NCI-H1436 treated with DMSO at 0.1 percent for 48 hours (cell line): Measurements from ENCODE around the gene VAMP5.
"Not testable (repeated sequence)": the region's sequence is repeated elsewhere in the genome, so short reads cannot be mapped to it uniquely, and the experiment has no call there.

Experiments used
- DNase-seq: peaks from one replicate; lab custom pipeline; 2025; lab: John Stamatoyannopoulos, UW

The VAMP5 gene, protein sequence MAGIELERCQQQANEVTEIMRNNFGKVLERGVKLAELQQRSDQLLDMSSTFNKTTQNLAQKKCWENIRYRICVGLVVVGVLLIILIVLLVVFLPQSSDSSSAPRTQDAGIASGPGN

DNA sequence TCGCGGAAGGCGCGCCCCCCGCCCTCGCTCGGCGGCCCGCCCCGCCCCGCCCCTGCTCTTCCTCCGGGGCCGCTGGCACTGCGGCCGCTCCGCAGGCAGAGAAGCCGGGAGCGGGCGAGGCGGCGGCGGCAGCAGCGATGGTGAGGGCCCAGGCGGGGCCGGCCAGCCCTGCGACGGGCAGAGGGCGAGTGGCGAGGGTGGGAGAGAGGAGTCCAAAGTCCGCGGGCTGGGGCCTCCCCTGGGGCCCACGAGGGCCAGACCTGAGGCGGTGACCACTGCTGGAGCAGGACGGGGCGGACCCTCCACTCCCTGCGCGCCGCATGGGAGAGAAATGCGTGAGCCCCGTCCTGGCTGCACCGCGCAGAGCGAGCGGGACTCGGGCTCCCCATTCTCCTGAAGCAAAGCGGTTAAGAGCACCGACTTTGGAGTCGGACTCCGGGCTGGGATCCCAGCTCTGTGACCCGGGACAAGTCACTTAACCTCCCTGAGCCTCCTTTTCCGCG, at the start of gene VAMP5:
VAMP5 (plus strand) TSS at position 78 of the 503 bp plus-strand sequence; CDS start at position 138, 60 bp downstream.
- DNase-seq, result no peak

DNA sequence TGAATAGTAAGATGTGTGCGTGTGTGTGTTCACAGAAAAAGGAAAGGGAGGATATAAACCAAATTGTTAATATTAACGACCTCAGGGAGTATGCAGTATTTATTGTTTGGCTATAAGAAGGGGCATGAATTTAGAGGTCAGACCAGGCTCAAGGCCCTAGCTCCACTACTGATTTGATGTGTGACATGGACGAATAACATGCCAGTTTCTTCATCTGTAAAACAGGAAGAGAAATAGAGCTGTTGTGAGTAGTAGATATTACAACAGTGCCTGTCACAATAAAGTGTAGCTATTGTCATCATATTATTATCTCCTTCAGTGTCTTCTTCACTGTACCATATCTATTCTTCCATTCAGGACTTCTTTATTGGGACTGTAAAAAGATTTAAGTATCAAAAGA, 49.4 kb upstream of the VAMP5 start:
- no peak for DNase-seq

DNA sequence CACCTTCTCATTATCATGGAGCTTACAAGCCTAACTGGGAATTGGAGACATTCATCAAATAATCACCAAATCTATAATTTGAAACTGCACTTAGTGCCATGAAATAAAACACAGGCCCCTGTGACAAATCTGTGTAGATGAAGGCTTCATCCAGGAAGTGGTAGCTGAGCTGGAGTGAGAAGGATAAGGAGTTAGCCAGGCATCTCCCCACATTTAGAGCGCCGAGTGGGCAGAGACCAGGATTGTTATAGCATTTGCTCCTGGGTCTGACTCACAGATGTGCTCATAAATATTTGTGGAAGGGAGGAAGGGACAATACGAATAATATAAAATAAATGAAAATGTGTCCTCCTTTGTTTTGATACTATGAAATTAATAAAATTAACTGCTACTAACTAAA, 47.8 kb upstream of the VAMP5 start:
- DNase-seq, result no peak

DNA sequence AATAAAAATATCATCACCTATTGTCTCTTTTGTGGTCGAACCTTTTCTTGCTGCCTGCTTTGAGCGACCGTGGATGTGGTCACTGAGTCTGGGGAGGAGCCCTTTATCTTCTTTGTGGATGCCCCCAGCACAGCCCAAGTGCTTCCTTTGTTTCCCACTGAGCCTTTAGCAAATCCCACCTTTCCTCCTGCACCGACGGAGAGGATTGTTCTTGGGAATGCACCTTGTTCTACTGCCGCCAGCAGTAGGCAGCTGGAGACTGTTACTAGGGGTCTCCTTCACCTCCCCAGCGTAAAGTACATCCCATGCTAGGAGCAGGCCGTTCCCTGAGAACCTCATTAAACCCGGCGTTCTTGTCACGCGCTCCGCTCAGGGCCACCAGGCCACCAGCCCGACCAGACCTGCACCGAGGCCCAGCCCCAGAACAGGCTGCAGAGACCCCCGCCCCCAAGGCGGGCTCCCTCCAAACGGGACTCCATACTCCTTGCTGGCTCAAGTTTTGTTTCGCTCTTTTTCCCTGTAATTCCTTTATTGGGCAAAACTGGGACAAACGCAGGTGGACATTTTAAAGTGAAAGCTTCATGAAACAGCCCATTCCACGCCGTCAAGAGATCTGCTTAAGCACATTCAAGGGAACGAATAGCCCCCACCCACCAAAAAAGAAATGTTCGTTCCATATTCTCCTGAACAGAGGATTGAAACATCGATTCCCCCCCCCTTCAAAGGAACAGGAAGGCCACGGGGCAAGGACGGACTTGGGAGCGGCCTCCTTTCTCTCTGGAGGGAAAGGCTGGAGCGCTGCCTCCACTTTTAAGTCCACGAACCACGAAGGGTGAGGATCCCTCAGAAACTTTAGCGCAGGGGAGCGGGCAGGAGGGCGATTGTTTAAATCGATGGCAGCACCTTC, 46.4 kb upstream of the VAMP5 start:
- DNase-seq, result no peak

DNA sequence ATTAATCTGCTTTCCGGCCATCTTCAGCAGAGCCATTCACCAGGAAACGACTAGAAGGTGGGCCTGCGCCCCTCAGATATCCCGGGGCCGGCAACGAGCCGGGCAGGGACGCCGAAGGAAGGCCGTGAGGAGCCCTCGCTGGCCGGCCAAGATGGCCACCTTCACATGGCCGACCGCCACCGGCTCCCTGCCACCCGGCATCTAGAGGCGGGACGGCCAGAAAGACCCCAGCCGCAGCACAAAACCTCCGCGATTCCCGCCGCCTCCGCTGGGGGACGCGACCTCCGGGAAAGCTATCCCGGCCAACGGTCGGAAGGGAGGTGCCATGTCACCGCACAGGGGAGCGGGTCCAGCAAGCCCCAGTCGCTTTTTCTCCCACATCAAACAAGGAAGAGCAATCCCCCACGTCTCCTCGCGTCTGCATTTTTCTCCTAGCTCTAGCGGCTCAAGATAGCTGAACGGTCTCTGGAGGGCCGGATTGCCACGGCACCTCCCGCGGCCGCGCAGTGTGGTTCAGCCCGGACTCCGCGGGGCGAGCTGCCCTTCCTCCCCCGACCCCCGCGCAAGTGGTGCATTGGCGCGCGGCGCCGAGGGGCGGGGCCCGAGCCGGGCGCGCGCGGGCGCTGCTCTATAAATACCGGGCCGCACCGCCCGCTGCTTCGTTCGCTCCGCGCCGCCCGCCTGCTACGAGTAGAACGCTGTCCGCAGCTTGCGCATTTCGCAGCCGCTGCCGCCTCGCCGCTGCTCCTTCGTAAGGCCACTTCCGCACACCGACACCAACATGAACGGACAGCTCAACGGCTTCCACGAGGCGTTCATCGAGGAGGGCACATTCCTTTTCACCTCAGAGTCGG, 45.5 kb upstream of the VAMP5 start, which contains the start of gene MAT2A:
MAT2A (plus strand) TSS at position 662 of the 854 bp plus-strand sequence; CDS start at position 782, 120 bp downstream.
- DNase-seq, result peak; percentile 53

DNA sequence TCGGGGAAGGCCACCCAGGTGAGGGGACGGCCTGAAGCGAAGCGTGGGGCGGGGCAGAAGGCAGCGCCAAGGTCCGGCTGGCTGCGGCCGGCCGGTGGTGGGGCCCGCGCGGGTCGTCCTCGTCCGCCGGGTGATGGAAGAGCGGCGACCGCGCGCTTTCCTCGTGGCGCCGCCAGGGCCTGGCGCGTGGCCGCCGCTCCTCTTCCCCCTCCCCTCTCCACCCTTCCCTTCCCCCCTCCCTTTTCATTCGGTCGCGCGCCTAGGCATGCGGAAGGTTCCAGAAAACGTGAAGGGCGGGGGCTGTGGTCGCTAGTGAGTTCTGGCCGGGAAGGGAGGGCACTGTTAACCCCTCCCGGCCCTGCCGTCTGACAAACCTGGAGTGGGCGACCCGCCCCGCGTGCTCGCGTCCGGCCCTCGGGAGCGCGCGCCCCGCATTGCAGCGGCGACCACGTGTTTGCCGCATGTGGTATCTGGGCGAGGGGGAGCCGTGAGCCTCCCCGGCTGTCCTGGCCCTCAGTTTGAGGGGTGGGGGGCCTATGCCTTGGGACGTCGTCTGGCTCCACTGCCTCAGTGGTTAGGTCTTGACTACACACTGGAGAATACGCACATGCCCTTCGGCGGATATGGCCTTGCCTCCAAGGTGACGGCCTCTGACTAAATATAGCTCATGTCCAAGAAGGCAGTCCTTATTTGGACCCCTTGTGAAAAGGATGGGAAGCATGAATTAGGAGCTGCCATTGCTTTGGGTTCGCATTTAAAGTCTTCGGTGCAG, 44.7 kb upstream of the VAMP5 start:
- DNase-seq, result no peak

DNA sequence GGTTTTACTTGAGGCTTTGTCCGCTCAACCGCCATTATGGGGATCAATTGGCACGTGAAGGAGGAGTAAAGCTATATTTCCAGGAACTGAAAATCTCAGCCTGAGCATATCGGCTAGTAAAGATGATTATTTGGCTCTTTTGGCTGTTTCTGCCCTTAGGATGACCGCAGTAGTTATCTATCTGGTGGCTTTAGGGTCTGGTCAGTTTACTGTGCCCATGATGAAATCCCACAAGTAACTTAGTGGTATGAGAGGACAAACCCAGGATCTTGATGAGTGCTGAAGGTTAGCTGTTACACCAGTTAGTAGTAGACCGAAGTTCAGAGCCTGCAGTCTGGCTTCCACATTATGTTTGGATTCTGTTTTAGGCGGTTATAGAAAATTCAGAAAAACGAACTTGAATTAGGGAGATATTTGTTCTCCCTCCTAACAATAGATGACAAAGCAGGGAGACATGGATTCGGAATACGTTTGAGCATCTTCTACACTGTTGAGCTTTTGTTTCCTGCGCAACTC, 44.0 kb upstream of the VAMP5 start:
- DNase-seq, result no peak

DNA sequence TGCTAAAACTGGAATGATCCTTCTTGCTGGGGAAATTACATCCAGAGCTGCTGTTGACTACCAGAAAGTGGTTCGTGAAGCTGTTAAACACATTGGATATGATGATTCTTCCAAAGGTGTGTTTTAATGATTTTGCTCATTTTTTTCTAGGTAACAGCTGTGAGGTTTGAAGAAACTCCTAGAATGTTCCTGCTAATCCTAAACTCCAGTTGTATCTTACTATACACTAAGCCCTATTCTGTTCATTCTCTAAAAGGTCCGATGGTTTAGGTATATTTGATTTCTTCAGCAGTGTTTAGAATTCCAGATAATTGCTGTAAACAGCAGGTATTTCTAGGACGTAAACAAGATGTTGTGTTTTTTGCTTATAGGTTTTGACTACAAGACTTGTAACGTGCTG, 43.0 kb upstream of the VAMP5 start:
- no peak for DNase-seq

DNA sequence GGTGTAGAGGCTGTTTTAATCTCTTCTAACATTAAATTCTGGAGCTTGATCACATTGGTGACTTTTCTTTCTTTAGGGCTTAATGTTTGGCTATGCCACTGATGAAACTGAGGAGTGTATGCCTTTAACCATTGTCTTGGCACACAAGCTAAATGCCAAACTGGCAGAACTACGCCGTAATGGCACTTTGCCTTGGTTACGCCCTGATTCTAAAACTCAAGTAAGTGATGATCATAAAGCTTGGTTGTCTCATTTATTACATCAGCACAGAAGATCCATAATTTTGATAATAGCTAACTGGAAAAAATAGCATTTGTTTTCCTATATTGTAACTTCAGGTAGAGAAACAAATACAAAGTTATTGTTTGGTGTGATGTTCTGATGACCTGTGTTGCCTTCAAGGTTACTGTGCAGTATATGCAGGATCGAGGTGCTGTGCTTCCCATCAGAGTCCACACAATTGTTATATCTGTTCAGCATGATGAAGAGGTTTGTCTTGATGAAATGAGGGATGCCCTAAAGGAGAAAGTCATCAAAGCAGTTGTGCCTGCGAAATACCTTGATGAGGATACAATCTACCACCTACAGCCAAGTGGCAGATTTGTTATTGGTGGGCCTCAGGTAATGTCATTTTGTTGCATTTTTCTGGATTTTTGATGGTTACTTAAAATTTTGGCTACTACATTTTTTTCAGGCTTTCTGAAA, 42.3 kb upstream of the VAMP5 start:
- no peak for DNase-seq

DNA sequence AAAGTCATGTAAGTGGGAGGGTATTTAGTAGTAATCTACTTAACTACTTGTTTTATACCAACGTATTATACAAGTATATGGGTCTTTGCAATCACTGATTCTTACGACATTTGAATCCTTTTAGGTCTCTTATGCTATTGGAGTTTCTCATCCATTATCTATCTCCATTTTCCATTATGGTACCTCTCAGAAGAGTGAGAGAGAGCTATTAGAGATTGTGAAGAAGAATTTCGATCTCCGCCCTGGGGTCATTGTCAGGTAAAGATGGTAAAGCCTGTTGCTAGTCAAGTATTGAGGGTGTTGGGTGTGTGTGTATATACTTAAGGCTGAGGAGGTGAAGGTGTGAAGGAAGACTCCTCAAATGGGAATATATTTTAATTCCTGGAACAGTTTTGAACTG, 41.5 kb upstream of the VAMP5 start:
- no peak for DNase-seq

DNA sequence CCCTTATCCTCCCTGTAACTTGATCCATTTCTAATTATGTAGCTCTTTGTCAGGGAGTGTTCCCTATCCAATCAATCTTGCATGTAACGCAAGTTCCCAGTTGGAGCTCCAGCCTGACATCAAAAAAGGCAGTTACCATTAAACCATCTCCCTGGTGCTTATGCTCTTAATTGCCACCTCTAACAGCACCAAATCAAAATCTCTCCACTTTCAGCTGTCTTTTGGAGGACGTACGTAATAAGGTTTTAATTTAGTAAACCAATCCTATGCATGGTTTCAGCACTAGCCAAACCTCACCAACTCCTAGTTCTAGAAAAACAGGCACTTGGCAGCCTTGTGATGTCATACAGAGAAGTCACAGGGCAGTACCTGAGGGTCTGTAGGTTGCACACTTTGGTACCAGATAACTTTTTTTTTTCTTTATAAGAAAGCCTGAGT, 40.0 kb upstream of the VAMP5 start:
- peak; percentile 74 for DNase-seq

DNA sequence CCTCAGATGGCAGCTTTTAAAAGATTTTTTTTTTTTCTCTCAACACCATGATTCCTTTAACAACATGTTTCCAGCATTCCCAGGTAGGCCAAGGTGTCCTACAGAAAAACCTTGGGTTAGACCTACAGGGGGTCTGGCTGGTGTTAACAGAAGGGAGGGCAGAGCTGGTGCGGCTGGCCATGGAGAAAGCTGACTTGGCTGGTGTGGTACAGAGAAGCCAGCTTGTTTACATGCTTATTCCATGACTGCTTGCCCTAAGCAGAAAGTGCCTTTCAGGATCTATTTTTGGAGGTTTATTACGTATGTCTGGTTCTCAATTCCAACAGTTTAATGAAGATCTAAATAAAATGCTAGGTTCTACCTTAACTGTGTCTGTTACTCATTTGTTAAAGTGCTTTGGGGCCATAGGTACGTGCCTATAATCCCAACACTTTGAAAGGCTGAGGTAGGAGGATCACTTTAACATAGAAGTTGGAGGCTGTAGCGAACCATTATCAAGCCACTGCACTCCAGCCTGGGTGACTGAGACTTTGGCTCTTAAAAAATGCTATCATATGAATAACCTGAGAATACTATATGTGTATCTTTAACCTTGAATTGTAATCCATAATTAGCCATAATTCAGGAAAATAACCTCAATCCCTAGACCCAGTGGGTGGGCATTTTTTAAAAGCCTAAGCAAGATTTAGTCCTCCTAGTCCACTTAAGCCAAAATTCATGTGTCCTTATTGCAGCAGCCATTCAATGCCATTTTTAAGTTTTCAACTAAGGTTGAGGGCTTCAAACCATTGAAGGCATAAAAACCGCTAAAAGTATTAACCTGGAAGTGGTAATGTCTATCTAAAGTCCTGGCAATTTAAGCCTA, 39.1 kb upstream of the VAMP5 start:
- not testable (repeated sequence) for DNase-seq

DNA sequence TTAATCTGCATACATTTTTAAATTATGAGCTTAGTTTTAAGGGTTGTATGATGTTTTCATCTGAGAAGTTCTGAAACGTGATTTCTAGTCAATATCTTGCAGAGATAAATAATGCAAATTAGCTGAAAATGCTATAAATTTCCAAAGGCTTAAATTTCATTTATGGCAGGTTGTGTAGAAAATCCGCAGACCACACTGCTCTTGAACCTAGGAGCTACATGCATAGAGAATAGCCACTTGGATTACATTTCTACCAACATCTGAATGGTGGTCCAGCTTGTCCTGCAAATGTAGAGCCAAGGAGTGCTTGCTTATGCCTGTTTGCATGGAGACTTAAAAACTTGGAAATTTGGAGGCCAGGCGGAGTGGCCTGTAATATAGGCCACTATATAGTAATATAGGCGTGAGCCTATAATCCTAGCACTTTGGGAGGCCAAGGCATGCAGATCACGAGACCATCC, 38.4 kb upstream of the VAMP5 start:
- DNase-seq, result no peak

DNA sequence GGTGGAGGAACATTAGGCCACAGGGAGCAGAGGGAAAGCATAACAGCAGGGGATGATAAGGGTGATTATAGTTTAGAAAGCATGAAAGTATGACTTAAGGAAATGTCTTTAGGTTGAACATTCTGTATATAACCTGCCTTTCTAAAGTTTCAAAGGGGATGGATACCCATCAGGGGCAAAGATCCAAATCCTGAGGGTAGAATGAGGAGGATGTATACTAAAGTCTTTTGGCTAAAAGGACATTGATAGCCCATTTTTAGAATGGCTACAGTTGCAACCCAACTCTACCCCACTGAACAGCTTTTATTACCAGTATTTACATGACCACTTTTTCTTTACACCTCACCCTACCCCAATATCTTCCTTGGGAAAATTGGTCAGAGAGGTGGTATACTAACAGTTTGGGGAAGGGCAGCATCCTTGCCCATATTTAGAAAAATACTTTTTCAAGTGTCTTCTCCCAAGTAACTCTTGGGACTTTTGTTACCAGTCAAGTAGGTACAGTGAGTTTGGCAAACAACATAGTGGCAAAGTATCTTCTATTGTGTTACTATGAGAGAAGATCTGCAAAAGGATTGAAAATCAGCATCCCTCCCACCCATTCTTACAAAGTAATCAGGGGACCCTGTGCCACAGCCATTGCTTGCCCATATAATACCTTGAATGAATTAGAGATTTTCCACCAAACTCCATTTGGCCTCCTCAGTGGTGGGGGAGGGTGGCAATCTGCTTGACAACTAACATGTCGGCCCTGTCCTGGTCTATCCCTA, 37.0 kb upstream of the VAMP5 start:
- DNase-seq, result no peak

DNA sequence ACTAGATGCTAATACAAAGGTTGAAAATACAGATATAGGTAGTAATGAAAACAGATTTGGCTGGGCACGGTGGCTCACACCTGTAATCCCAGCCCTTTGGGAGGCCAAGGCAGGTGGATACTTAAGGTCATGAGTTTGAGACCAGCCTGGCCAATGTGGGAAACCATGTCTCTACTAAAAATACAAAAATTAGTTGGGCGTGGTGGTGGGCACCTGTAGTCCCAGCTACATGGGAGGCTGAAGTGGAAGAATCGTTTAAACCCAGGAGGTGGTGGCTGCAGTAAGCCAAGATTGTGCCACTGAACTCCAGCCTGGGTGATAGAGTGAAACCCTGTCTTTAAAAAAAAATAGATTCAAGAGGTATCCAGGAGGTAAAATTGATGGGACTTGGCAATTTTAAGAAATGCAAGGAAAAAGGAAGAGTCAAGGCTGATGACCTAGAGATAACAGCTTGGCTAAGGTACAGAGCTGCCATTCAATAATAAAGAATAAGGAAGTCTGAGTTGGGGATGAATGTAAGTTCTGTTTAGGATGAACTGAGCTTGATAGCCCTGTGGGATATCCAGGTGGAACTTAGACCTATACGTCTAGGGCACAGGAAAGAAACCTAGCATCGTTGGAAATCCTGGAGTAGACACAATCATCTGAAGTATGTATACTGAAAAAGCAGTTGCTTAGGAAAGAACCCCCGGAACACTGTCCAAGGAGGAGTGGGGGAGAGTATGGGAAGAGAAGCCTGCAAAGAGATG, 36.2 kb upstream of the VAMP5 start:
- DNase-seq, result no peak

DNA sequence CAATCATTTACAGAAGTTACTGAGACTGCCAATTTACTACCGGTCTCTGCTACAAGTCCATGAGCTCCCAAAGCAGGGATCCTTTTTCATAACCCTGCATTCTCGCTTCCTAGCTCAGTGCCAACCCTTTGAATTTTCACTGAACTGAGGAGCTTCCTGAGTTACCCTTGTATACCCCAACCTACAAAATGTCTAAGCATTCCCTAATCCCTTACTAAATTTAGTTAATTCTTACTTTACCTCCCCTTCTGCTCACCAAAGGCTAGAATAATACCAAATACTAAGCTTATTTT, 35.7 kb upstream of the VAMP5 start:
- no peak for DNase-seq

DNA sequence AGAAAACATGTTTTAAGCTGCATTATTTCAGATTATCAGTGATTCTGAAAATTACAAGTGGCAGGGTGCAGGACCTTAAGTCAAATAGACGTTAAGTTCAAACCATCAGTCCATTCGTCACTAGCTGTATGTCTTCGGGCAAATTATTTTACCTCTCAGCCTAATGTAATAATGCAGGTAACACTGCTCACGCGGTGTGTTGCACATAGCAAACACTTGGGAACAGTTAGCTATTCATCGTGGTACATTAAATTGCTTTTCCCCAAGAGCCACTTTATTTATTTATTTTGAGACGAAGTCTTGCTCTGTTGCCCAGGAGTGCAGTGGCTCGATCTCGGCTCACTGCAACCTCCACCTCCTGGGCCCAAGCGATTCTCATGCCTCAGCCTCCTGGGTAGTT, 35.1 kb upstream of the VAMP5 start:
- DNase-seq, result no peak

DNA sequence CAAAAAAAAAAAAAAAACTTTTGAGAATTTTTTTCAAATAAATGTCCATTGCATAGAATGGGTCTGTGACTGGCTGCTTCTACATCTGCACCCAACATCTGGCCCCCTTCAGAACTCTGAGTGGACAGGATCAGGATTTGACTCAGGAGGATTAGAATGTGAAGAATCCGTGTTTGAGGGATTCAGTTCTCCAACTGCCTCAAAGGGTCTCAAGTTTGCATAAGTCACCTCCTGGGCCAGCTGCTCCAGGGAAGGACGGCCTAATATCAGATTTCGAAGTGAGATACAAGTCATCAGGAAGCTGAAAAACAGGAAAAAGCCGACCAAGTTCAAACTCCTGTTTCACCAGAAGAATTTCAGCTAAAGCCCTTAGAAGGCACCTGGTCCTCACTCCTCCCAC, 34.4 kb upstream of the VAMP5 start:
- DNase-seq, result no peak
